Raji (cell line): ENCODE measurements around the gene TBX15.

Experiments used
- POLR2A ChIP-seq: IDR thresholded peaks from 2 replicates; pipeline ENCODE4 v1.6.1; 2011; ENCODE audit warnings: low read depth, low read length, control low read depth; ENCODE audit not compliant: insufficient read depth

Gene TBX15

DNA sequence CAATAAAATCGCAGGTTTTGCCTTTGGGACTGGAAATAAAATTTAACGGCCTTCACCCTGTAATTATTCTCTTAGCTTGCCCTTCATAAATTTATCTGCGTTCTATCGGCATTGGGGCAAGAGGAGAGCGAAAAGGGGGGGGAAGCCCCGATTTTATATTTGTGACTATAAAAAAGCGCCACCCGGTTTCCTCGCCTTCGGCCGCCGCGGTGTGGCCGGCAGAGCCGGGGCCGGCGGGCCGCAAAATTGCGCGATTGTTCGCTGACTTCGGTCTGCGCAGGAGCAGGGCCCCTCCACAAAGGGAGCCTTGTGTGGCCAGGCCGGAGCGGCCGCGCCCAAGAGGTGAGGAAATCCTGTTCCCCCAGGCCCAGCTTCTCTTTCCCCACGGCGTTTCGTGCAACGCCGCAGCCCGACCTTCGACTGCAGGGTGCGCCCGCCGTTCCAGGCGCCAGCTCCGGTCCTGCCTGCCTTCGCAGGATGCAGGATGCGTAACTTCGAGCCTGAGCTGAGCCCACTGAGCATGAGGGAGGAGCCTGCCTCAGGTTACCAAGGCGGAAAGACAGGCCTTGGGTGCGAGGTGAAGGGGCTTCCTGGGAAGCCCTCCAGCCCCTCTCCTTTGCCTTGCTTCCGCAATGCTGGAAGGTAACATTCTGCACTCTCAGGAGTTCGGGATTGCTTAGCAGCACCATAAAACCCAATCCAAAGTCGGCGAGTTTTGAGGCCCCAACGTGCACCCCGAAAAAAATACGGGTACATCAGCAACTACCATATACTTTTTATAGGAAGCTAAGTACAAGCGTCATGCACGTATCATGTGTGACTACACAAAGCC, 4.9 kb upstream of the TBX15 start:
- no peak for TF ChIP-seq POLR2A

DNA sequence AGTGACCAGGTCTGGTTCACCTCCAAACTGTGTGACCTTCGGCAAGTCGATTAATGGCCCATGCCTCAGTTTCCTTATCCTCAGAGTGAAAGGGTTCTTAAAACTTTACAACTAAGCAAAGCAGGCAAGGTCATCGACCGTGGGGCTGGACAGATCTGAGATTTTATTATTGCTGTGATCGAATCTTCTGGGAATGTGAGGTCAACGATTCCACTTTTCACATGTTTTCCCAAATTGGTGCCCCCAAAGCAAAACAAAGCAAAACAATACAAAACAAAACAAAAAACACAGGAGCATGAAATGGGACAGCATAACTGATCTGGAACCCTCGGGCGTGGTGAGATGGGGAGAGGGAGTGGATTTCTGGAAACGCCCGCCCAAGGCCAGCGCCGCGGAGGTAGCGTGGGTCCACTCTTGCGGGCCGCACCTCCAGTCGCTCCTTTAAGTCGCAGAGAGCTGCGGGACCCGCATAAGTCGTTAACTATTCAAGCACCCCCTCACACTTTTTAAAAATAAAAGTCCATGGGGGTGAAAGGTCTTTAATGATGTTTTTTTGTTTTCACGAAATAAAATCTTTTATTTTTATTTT, 4.2 kb upstream of the TBX15 start:
- no peak for TF ChIP-seq POLR2A

DNA sequence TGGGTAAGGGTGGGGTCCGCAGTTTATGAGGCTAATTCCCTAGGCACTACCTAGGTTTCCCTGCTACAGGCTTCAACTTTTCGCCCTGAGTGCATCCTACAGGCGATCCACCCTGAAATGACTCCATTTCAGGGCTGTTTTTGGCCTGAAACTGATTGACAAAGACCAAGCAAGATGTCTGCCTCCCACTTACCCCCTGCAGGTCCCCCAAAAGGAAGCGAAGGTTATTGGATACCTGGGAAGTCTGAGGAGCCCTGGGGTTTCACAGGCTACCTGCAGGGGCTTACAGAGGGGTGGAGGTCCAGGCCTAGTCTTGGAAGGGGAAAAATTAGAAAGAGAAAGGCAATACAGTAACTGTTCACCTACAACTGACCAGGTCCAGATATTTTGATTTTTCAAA, 3.3 kb upstream of the TBX15 start:
- TF ChIP-seq POLR2A = no peak

DNA sequence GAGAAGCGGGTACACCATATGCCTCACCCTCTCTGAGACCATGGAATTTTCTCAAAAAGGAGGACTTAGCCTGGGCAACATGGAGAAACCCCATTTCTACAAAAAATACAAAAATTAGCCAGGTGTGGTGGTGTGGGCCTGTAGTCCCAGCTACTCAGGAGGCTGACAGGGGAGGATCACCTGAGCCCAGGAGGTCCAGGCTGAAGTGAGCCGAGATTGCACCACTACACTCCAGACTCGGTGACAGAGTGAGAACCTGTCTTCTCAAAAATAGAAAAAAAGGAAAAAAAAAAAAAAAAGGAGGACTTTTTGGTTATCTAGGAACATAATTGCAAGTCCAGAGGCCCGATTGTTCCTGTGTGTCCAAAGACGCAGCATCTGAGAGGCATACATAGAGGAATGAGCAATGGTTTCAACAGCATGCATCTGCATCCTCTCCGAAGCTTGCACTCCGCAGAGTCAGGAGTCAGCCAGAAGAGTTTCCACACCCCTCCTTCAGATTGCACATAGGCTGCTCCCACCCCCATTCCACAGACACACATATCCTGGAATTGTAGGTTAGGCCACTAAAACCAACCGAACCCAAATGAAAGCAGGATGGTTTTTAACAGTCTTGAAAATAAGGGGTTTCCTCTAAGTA, 2.5 kb upstream of the TBX15 start:
- TF ChIP-seq POLR2A = no peak

DNA sequence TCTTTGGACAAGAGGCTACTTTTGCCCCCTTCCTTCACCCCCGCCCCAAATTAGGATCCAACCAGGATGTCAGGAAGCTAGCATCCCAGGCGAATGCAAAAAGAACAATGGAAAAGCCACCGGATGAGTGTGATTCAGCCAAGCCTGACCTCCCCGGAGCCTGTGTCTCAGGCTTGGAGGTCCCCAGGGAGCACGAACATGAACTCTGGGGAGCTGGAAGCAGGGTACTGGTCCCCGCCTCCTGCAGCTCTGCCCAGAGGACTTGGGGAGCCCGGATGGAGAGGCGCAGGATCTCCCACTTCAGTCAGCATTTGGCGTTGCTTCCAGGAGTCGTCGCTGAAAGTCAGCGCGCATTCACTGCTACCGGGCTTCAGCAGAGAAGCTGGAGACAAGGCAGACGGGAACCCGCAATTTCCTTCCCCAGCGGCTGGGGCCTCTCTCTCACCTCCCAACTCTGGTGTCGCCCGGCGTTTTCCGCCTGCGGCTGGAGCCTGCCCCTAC, 1.8 kb upstream of the TBX15 start:
- no peak for TF ChIP-seq POLR2A

DNA sequence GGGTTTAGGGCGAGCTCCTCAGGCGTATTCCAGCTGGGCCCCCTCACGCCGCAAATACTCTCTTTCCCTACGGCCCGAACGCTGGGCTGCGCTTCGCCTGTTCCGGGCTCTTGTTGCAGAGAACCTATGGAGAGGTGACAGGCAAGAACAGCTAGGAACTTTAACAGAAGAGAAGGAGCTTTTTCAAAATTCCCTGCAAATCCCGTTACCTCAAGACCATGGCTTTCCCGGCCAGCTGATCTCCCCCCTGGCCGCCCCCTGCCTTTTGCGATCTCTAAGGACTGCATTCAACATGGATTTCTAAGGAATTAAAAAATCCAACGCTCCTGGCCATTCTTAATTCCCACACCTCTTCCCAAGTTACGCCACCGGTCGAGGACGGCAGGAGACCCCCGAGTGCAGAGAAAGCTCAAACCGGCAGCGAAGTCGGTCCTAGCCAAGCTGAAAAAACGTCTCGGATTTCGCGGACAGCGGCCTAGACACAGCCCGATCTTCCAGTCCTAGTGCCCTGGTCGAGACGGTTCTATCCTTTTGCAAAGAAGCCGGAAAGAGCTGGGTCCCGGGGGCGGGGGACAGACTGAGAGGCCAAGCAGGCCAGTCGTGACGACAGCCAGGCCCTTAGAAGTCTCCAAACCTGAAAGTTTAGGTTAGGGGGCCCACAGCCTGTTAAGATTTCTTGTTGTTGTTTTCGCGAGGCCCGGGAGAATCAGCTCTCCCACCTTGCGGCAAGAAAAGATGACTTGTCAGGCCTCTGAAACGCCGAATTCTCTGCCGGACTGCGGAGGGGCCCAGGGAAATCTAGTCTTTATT, 1.1 kb upstream of the TBX15 start:
- TF ChIP-seq POLR2A = no peak

DNA sequence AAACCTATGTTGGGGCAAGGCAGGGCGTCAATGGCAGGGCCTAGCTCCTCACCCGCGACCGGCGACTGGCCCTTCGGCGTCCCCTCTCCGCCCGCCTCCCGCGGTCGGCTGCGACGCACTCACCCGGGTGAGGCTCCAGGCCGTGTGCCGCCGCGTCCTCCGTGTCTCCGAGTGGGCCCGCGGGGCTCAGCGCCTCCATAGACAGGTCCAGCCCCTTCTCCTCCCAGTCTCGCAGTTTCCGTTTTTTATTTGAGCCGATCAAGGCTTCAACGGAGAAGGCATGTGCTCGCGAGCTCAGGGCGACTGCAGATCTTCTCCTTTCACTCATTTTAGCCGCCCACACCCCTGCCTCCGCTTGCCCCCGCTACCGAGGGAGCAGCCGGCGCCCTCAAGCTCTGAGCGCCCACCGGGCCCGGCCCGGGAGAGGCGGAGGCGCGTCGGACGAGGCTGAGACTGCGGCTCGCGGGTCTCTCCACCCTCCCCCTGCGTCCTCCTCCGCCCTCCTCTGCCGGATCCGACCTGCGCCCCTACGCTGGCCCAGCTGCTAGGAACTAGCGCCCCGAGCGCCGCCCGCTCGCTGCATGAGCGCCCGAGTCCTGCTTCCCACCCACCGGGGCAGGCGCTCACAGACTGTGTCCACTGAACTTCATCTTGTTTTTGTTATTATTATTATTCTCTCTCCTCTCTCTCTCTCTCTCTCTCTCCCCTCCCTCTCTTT, 516 bp downstream of the TBX15 start:
- TF ChIP-seq POLR2A = no peak

DNA sequence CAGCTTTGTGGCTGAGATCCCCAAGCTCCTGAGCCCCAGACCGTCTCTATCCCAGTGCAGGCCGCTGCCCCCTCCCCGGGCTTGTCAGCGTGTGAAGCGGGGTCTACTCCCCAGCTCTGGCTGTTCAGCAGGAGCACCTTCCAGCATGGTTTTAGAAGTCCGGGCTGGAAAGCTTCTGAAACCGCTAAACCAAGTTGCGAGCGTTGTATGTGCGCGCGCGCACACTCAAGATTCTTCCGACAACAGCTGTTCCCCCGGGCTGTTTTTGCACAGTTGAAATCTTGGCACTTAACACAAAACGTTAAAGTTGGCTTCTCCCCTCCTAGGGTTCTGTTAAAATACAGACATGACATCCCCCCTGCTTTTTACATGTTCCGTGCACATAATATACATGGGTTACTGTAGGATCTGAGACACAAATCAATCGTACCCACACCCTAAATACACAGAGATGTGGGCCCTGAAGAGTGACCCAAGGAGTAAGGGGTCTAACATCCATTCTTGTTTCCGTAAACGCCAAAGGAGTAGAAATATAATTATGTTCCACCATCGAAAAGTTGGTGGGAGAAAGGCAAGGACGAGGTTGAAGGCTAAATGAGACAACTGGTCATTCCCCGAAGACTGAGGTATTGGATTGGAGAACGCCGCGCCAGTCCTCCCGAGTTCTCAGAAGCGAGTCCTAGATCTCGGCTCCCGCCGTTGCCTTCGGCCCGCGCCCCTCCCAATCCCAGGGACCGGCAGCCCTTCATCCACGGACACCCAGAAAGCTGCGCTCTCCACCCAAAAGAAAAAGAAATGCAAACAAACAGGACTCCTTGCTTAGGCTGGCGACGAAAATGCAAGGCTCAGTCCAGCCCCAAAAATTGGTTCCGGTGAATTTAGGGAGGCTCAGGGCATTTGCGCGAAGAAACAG, 1.3 kb downstream of the TBX15 start:
- no peak for TF ChIP-seq POLR2A

DNA sequence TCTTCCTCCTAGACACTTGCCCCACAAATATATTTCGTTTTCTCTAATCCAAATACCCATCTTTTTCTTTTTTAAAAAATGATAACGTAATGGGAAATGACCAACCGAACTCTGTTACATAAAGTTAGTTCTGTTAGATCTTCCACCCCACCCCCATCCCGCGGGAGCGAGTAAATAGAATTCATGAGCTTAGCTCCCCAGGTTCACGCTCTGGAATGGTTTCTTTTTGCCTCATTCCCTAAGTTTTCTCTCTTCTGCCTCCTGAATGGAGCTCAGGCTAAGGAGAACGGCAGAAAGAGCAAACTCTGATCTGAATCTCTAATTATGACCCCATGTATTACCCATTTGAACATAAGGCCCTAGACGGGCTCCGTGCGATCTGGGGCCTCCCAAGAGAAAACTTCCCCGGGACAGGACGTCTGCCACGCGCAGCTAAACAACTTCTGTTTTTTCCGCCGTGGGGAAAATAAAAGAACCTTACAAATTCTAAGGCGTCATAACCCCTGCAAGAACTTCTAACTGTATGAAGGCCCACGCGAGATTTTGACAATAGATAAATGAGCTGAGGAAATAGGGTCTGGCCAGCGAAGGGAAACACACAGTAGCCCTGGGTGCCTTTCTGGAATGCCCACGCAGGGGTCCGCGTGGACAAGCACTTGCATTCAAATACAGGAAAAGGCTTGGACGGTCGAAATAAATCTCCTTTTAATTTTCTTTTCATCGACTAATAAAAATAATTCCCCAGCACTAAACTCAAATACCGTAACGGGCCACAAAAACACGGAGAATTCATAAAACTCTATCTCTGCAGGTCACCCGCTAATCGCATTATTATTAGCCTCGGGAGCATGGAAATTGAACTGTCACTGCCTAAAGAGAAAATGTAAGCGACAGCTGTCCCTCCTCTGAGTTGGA, 2.2 kb downstream of the TBX15 start:
- TF ChIP-seq POLR2A = no peak

DNA sequence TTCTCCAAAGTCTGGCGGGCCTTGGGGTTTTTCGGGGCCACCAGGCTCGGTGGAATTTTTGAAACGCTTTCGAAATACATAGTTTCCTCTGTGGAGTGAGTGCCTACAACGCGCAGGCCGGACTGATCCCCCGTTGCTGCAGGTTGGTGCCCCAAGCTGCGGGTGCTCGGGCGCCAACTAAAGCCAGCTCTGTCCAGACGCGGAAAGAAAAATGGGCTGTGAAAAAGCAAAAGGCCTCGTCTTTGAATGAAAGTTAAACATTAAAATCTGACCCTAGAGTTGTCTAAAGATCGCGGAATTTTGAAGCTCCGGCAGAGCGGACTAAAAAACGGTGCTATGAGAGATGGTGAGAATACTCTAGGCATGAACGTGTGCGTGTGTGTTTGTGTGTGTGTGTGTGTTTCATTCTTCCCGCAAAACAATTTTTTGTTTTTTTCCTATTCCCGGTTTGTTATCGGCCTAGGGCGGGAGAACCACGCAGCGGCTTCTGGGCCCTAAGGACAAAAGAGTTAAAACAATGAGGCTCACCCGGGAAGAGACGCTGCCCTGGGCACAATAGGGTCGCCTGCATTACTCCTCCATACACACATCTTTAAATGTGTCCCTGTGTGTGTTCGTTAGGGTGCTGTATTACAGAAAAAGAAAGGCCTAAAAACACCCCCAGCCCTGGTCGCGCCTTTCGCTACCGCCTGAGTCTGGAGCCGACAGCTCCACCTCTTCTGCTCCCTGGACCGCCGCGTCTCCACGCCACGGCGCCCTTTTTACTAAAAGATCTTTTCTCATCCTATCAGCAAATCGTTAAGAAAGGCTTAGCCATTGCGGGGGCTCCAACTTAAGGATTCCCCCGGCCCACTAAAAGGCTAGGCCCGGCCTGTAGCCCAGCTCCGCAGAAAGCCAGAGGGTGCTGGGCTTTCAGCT, 3.2 kb downstream of the TBX15 start:
- no peak for TF ChIP-seq POLR2A

DNA sequence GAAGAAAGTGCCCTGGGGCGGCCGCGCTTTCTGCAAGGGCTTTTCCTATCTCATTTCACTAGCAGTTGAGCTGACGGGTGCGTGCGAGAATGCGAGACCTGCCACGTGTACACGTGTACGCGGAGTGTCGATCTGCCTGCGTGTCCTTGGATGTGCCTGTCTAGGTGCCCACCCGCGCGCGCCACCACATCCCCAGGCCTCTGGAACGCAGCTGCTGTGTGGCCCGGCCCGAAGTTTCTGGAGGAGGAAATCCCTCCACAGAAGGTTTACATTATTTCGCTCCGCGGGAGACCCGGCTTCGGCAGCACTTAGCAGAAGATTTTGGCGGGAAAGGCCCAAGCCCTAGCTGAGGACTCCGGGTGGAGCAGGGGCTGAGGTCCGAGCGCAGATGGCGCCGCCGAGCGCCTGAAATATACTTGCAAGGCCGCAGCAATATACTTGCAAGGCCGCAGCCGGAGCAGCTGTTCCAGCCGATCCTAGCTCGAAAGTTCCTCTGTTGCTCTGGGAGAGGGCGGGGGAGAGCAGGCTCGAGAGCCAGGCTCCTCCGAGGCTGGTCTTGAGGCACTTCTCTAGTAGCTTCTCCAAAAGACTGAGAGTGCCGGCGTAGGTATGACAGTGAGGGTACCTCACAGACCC, 3.9 kb downstream of the TBX15 start:
- no peak for TF ChIP-seq POLR2A

DNA sequence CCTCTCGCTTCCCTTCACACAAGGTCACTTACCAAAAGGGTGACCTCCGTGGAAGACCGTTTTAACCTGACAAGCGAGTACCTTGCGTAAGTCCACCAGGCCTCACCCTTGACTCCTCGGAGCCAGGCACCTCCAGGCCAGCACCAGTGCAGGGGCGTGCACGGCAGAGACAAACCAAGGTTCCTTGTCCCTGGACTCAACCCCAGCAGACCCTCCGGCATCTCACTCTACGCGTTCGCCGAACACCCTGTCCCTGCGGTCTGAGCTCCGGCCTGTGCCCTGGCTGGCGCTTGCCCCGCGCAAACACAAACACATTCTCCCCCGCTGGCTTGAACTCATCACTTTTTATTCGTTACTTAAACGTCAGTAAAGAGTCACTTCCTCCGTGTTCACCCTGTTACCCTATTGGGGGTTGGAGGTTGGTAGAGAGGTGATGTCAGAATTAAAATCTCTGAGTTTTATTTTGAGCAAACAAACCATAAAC, 4.5 kb downstream of the TBX15 start:
- no peak for TF ChIP-seq POLR2A
